CMK (cell line): ENCODE results near the gene GABRA6.
"Not testable (repeated sequence)": the region's sequence is repeated elsewhere in the genome, so short reads cannot be mapped to it uniquely, and the experiment has no call there.

Experiments
- DNase-seq: peaks from one replicate; pipeline ENCODE4 v3.0.0-alpha.2; 2010; ENCODE audit warnings: low read depth

Gene GABRA6

GRCh38 chr5:161685461-161685860, at the start of gene GABRA6:
TSS of gene GABRA6 (plus strand) at chr5:161685721. CDS start at chr5:161685990, 269 bp downstream.
- DNase-seq: no peak

- DNase-seq: no peak
Observed at GRCh38 chr5:161637591-161637990, 47.9 kb upstream of the GABRA6 start.

- no peak for DNase-seq
Observed at GRCh38 chr5:161641444-161641843, 44.1 kb upstream of the GABRA6 start.

- no peak for DNase-seq
Observed at GRCh38 chr5:161645264-161645663, 40.3 kb upstream of the GABRA6 start.

GRCh38 chr5:161651926-161652325, 33.6 kb upstream of the GABRA6 start:
- not testable (repeated sequence) for DNase-seq

GRCh38 chr5:161660806-161661205, 24.7 kb upstream of the GABRA6 start:
- no peak for DNase-seq

- DNase-seq: no peak
Observed at GRCh38 chr5:161663431-161663830, 22.1 kb upstream of the GABRA6 start.

GRCh38 chr5:161676103-161676502, 9.4 kb upstream of the GABRA6 start:
- no peak for DNase-seq

GRCh38 chr5:161686149-161686548, 628 bp downstream of the GABRA6 start:
- no peak for DNase-seq

GRCh38 chr5:161686881-161687280, 1.4 kb downstream of the GABRA6 start:
- DNase-seq: no peak

- no peak for DNase-seq
Observed at GRCh38 chr5:161687316-161687715, 1.8 kb downstream of the GABRA6 start.

- DNase-seq: no peak
Observed at GRCh38 chr5:161691911-161692310, 6.4 kb downstream of the GABRA6 start.

GRCh38 chr5:161697001-161697400, 11.5 kb downstream of the GABRA6 start:
- DNase-seq: no peak

GRCh38 chr5:161700065-161700464, 14.5 kb downstream of the GABRA6 start:
- no peak for DNase-seq

- no peak for DNase-seq
Observed at GRCh38 chr5:161703528-161703927, 18.0 kb downstream of the GABRA6 start.

GRCh38 chr5:161707382-161707781, 21.9 kb downstream of the GABRA6 start:
- DNase-seq: no peak

- no peak for DNase-seq
Observed at GRCh38 chr5:161709239-161709638, 23.7 kb downstream of the GABRA6 start.

GRCh38 chr5:161713042-161713441, 27.5 kb downstream of the GABRA6 start:
- DNase-seq: no peak

- no peak for DNase-seq
Observed at GRCh38 chr5:161719157-161719556, 33.6 kb downstream of the GABRA6 start.

GRCh38 chr5:161720460-161720859, 34.9 kb downstream of the GABRA6 start:
- no peak for DNase-seq

- DNase-seq: no peak
Observed at GRCh38 chr5:161734741-161735140, 49.2 kb downstream of the GABRA6 start.

GRCh38 chr5:161740433-161740832, 54.9 kb downstream of the GABRA6 start:
- no peak for DNase-seq

- DNase-seq: no peak
Observed at GRCh38 chr5:161744276-161744675, 58.8 kb downstream of the GABRA6 start.

- no peak for DNase-seq
Observed at GRCh38 chr5:161745392-161745791, 59.9 kb downstream of the GABRA6 start.

- DNase-seq: no peak
Observed at GRCh38 chr5:161751265-161751664, 65.7 kb downstream of the GABRA6 start.
